ENCODE data around the gene DTWD2.
"Not testable (repeated sequence)": the region's sequence is repeated elsewhere in the genome, so short reads cannot be mapped to it uniquely, and the experiment has no call there.

Gene DTWD2

DNA sequence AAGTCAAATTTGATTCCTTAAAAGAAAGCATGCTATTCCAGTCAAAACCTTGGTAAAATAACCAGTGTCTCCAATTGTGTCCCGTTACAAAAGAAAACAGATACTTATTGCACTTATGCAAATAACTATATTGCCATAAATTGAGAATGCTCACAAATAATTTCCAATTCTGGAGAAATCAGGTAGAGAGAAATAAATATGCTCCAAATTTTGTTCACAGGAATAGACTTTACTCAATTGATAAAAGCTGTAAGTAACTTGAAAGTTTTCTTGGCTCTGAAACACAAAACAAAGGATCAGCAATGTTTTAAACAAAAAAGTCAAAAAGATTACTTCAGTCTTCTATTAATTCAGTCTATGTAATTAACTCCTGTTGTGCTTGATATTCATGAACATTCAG lies 7.8 kb upstream of the DTWD2 start:
- DNase-seq = no peak

DNA sequence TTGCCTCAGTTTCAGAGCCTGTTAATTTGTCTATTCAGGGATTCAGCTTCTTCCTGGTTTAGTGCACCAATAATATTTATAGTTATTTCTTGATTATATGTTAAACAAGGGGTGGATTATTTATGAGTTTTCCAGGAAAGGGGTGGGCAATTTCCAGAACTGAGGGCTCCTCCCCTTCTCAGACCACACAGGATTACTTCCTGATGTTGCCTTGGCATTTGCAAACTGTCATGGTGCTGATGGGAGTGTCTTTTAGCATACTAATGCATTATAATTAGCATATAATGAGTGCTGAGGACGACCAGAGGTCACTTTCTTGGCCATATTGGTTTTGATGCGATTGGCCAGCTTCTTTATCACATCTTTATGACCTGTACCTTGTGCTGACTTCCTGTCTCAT lies 6.2 kb upstream of the DTWD2 start:
- no peak for DNase-seq

DNA sequence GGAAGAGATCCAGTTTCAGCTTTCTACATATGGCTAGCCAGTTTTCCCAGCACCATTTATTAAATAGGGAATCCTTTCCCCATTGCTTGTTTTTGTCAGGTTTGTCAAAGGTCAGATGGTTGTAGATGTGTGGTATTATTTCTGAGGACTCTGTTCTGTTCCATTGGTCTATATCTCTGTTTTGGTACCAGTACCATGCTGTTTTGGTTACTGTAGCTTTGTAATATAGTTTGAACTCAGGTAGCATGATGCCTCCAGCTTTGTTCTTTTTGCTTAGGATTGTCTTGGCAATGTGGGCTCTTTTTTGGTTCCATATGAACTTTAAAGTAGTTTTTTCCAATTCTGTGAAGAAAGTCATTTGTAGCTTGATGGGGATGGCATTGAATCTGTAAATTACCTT lies 4.8 kb upstream of the DTWD2 start:
- DNase-seq = not testable (repeated sequence)

DNA sequence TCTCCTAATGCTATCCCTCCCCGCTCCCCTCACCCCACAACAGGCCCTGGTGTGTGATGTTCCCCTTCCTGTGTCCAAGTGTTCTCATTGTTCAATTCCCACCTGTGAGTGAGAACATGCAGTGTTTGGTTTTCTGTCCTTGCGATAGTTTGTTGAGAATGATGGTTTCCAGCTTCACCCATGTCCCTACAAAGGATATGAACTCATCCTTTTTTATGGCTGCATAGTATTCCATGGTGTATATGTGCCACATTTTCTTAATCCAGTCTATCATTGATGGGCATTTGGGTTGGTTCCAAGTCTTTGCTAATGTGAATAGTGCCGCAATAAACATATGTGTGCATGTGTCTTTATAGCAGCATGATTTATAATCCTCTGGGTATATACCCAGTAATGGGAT lies 3.7 kb upstream of the DTWD2 start:
- not testable (repeated sequence) for DNase-seq

DNA sequence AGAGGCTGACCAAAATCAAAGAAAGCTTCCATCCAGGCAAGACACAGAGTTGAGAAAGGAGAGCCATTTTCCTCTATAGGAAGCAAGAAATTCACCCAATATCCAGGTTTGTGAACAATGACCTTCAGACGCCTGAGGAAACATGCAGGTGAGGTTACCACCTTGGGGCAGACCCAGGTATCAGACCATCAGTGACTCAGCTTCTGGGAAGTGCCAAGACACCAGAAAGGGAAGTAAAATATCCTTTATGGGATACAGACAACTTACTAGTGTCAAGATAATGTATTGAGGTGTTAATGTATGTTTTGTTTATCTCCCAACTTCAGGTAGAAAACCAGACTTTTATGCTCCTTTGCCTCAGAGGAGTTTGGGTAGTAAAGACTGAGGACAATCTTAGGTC lies 2.2 kb upstream of the DTWD2 start:
- DNase-seq = no peak

DNA sequence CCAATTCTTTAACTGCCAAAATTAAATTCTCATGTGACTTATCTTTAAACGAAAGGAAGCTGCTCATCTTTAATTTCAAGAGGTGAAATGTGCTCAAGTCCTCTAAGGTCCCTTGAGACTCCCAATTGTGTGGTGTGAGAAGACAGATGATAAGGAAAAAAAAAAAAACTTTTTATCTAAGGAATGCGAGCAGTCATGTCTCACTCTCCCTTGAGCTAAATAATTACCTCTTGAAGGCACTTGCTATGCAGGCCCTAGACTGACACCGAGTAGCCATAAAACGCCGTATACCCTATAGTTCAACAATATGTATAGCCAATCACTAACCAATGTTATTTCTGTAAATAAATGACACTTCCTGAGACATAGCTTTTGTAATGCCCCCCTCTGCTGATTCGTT lies 1.5 kb upstream of the DTWD2 start:
- DNase-seq = no peak

DNA sequence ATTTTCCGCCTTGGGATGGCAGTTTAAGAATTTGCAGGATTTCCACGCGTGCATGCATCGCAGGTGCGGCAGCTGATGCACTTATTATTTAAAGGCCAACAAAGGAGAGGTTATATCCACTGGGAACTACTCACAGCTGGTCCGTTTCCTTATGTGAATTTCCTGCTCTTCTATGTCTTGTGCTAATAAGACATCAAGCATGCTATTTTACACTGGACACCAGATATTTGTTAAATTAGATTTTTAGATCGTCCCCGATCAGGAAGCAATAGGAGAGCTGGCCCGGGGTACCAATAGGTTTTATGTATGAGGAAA lies 476 bp upstream of the DTWD2 start:
- no peak for DNase-seq

DNA sequence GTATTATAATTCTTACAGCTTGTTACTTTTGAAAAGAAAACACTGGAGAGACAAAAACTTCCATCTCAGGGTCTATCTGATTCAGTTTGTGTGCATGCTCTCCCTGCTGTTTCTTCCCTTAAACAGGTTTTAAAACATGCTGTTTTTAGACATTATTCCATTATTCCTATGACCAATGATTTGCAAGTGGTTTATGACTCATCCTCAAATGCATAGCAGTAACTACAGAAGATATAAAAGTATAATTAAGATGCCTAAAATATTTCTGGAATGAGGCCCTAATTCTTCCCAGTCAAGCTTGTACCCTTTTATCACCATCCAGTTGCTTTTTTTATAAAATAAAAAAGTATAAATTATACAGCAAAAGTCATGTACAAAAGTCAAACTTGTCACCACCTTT lies 3.7 kb downstream of the DTWD2 start:
- DNase-seq = no peak

DNA sequence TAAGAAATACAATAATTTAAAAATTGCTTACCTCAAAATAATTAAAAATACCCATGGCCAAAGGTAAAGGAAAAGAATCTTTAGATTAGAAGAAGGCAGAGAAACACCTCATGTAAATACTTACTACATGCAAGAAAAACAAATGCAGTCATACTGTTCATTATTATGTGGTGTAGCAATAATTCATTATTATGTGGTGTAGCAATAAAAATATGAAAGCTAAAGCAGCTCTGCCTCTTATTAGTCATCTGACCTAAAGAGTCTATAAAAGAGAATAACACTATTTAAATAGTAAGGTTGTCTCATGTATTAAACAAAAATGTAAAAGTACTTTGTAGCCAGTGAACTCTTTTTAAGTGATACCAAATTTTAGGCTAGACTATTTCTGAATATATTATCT lies 6.6 kb downstream of the DTWD2 start:
- DNase-seq = no peak

DNA sequence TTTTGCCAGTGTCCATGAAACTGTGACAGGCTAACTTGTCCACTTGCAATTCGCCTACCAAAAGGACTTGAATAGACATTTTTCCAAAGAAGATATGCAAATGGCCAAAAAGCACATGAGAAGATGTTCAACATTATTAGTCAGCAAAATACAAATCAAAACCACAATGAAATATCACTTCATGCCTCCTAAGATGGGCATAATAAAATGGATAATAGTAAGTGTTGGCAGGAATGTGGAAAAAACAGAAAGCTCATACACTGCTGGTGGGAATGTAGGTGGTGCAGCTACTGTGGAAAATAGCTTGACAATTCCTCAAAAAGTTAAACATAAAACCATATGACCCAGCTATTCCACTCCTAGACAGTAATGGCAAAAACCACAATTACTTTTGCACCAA lies 7.9 kb downstream of the DTWD2 start:
- no peak for DNase-seq

DNA sequence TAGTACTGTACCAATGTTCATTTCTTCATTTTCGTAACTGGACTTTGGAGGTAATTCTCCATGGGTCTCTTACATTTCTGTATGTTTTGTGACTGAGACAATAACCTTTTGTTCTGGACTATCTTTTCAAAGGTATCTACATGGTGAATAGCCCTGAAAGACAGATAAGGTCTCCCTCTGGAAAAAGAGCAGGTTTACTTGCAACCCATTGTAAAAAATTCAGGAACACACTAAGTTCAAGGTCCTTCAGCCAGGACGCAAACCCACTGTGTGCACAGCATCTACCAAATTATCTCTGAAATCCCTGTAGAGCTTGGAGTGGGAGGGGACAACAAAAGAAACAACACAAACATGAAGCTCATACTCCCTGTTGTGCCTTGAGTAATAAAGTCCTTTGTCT lies 8.3 kb downstream of the DTWD2 start:
- DNase-seq = no peak

DNA sequence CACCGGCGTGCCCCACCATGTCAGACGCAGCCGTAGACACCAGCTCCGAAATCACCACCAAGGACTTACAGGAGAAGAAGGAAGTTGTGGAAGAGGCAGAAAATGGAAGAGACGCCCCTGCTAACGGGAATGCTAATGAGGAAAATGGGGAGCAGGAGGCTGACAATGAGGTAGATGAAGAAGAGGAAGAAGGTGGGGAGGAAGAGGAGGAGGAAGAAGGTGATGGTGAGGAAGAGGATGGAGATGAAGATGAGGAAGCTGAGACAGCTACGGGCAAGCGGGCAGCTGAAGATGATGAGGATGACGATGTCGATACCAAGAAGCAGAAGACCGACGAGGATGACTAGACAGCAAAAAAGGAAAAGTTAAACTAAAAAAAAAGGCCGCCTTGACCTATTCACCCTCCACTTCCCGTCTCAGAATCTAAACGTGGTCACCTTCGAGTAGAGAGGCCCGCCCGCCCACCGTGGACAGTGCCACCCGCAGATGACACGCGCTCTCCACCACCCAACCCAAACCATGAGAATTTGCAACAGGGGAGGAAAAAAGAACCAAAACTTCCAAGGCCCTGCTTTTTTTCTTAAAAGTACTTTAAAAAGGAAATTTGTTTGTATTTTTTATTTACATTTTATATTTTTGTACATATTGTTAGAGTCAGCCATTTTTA lies 14.4 kb downstream of the DTWD2 start:
- DNase-seq = not testable (repeated sequence)

DNA sequence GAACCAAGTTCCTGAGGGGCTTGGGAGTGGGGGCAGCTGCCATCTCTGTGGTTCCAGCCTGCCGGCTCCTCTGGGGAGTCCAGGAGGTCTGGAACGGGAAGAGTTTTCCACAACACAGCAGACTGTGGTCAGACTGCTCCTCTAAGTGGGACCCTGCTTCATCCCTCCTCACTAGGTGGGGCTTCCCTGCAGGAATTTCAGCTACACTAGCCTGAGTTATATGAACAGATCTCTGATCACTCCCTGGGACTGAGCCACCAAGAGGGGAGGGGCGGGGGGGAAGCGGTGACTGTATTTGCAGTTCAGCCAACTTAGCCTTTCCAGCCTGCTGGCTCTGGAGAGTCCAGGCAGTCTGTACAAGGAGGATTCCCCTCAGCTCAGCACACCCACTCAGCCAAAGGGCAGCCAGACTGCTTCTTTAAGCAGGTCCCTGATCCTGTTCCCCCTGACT lies 19.4 kb downstream of the DTWD2 start:
- no peak for DNase-seq

DNA sequence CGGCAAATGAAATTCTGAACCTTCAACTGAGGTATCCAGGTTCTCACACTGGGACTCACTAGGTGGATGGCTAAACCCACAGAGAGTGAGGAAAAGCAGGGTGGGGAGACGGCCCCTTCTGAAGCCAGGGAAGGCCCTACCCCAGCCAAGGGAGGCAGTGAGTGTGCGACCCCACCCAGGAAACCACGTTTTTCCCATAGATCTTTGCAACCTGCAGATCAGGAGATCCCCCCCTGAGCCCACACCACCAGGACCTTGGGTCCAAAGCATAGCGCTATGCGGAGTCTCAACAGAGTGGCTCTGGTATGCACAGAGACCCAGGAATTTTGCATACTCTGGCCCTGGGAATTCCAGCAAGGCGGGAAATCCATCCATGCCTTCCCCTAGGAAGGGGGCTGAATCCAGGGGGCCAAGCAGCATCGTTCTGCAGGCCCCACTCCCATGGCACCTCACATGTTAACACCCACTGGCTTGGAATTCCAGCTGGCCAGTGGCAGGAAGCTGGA lies 19.9 kb downstream of the DTWD2 start:
- no peak for DNase-seq

DNA sequence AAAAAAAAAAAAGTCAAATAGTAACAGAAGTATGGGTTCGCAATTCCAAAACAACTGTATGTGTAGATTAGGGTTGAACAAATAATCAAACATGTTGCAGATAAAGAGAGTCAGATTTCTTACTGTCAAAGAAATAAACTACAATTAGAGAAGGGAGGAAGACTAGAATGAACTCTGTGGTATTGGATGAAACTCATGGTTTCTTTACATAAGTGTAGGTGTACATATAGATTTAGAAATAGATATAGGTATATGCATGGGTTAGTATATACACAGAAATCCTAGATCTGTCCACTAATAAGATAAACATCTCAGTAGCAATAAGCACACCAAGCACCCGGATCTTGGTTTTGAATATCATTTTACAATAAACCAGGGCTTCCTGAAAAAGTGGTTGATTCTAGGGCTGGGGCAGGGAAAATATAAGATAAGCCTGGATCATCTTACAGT lies 21.3 kb downstream of the DTWD2 start:
- no peak for DNase-seq

DNA sequence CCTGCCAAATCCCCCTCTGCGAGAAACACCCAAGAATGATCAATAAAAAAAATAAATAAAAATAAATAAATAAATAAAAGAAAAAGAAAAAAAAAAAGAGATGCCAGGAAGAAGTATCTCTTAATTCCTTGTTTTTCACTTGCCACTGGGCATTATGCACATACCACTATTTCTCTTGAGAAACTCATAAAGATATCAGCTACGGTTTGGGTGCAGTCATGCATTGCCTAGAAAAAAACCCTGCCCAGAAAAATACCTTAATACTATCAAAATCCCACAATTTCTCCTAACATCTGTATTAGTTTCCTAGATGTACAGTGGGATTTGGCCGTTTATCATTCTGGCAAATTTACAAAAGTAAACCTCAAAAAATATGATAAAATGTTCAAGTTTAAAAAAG lies 22.5 kb downstream of the DTWD2 start:
- no peak for DNase-seq

DNA sequence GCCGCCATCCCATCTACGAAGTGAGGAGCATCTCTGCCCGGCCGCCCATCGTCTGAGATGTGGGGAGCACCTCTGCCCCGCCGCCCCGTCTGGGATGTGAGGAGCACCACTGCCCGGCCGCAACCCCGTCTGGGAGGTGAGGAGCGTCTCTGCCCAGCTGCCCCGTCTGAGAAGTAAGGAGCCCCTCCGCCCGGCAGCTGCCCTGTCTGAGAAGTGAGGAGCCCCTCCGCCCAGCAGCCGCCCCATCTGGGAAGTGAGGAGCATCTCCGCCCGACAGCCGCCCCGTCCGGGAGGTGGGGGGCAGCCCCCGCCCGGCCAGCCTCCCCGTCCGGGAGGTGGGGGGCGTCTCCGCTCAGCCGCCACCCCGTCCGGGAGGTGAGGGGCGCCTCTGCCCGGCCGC lies 23.4 kb downstream of the DTWD2 start:
- not testable (repeated sequence) for DNase-seq

DNA sequence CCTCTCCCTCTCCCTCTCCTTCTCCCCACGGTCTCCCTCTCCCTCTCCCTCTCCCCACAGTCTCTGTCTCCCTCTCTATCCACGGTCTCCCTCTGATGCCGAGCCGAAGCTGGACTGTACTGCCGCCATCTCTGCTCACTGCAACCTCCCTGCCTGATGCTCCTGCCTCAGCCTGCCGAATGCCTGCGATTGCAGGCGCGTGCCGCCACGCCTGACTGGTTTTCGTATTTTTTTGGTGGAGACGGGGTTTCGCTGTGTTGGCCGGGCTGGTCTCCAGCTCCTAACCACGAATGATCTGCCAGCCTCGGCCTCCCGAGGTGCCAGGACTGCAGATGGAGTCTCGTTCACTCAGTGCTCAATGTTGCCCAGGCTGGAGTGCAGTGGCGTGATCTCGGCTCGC lies 24.0 kb downstream of the DTWD2 start:
- DNase-seq = not testable (repeated sequence)

DNA sequence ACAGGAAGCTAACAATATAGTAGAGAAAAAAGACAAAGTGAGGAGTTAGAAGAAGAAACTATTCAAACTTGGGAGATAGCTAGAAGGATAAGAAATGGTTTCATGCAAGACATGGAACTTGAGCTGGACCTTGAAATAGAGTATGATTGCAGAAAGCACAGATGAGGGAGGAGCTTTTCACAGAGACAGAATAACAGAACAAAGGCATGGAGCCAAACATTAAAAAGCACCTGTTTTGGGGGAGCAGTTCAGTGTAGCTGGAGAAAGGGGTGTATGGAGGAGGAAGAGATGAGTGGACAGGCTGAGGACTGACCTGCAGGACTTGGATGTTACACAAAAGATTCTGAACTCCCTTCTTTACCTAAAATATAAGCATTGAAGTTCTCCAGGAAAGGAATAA lies 25.2 kb downstream of the DTWD2 start:
- no peak for DNase-seq

DNA sequence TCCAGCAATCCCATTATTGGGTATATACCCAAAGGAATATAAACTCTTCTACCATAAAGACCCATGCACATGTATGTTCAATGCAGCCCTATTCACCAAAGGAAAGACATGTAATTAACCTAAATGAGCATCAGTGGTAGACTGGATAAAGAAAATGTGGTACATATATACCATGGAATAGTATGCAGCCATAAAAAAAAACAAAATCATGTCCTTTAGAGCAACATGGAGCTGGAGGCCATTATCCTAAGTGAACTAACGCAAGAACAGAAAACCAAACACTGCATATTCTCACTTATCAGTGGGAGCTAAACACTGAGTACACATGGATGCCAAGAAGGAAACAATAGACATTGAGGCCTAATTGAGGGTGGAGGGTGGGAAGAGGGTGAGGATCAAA lies 27.8 kb downstream of the DTWD2 start:
- DNase-seq = no peak

DNA sequence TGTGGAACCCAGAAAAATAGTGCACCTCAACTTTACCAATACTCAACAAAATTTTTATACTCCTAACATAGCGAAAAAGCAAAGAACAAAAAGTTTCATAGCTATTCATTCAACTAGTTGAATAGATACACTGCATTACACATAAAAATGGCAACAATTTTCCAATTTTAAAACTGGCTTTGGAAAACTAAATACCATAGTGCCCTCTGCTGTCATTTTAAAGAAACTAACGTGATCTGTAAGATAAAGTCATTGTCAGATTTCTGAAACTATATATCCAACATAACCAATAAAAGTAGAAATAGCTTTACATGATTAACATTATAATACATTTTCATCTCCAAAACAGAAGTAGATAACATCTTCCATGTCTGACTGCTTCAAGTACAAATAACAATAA lies 31.6 kb downstream of the DTWD2 start:
- DNase-seq = no peak

DNA sequence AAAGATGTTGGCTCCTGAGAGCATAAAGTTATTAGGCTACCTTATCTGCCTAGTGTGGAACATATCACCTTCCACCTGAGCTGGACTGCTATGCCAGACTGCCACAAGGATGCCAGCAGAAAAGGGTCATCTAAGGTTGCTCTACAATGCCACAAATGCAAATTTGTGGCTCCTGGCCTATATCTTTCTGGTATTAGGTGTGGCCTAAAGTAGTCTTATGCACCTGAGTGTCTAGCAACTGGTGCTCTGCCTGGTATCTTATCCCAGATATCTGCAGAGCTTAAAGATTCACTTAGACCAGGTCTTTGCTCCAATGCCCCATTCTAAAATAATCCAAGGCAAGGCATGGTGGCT lies 34.7 kb downstream of the DTWD2 start:
- DNase-seq = no peak

DNA sequence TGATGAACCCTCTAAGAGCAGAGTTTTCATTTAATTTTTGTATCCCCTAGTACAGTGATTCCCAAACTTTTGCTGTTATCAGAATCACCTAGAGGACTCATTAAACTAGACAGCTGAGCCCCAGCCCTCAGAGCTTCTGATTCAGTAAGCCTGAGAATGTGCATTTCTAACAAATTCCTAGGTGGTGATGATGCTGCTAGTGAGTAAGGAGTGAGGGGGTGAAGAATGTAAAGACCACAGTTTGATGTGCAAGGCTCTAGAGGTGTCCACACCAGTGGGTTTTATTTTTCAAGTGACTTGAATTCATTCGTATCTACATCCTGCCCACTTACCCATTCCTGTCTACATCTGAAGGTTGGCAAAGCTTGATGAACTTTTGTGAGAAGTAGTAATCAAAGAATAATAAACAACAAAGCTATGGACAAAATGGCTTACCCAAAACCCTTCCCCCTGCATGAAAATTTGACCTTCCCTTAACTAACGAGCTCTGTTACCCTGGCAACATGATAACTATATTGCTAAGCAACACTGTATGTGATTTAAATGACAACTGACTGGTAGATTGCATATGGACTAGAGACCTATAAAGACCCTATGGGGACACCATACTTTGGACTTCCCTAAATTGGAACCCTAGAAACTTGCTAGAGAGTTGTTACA lies 35.2 kb downstream of the DTWD2 start:
- DNase-seq = no peak

DNA sequence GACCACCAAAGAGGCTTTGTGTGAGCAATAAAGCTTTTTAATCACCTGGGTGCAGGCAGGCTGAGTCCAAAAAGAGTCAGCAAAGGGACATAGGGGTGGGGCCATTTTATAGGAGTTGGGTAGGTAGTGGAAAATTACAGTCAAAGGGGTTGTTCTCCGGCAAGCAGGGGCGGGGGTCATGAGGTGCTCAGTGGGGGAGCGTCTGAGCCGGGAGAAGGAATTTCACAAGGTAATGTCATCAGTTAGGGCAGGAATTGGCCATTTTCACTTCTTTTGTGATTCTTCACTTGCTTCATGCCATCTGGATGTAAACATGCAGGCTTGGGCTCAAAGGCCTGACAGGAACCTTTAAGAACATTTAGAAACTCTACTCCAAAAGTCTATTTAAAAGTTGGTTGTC lies 36.0 kb downstream of the DTWD2 start:
- not testable (repeated sequence) for DNase-seq

DNA sequence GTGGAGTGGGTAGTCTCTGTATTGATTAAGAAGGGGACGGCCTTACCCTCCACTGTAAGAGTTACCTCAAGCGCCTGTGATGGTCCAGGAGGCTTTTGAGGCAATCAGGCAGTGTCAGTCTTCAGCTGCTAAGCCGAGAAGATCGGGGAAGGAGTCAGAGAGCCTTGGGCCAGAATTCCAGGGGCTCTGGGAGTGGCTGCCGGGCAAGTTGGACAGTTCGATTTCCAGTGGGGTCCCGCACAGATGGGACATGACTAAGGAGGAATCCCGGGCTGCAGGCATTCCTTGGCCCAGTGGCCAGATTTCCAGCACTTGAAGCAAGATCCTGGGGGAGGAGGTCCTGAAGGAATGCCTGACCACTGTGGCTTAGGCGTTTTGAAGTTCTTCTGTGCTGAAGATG lies 38.0 kb downstream of the DTWD2 start:
- not testable (repeated sequence) for DNase-seq

Measured in inflammatory macrophage treated with lipopolysaccharide for 4 hours (primary cell).